Lower leg skin (tissue), 3 donors: ENCODE results near the gene MXD1.

ENCODE experiments used
- POLR2A ChIP-seq, 2 donors: fragments of 450-650 bp; IDR thresholded peaks; one replicate each; pipeline ENCODE4 v1.6.1; 2016 to 2017; ENCODE audit warnings: antibody characterized with exemption in 2 of 2, mild to moderate bottlenecking in 1 of 2, moderate library complexity in 1 of 2
- TF ChIP-seq, protein P1 (sequence below), 3 donors: fragments of 450-650 bp; IDR thresholded peaks; one replicate each; pipeline ENCODE4 v1.5.1; 2016; ENCODE audit warnings: antibody characterized with exemption in 3 of 3, mild to moderate bottlenecking in 3 of 3, moderate library complexity in 2 of 3

DNA sequence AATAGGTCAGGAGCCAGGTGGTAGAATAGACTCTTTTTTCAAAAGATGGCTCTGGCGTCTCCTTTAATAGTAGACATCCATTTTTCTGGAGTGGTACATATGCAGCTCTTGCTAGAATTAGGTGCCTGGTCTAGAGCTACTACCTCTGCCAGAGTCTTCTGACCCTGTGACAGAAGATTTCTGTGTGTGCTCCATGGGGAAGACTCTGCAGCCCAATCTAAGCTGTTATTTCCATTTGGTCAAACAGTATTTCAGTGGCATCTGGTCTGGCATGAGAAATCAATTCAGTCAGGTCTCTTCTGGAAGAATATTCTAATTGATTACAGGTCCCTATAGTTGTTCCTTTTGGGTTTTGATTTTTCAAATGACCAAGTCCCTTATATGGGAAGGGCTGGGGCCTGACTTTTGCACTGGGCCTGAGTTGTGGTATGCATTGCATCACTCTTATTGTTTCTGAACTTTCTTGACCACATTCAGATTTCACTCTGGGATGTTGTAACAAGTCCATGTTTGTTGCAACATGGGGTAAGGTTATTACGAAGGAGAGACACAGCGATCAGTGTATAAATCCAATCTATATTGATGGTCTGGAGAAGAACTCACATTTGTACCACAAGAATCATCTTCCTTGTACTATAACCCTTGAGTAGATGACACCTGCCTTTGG lies 12.1 kb downstream of the MXD1 start:
- TF ChIP-seq, protein P1, sequence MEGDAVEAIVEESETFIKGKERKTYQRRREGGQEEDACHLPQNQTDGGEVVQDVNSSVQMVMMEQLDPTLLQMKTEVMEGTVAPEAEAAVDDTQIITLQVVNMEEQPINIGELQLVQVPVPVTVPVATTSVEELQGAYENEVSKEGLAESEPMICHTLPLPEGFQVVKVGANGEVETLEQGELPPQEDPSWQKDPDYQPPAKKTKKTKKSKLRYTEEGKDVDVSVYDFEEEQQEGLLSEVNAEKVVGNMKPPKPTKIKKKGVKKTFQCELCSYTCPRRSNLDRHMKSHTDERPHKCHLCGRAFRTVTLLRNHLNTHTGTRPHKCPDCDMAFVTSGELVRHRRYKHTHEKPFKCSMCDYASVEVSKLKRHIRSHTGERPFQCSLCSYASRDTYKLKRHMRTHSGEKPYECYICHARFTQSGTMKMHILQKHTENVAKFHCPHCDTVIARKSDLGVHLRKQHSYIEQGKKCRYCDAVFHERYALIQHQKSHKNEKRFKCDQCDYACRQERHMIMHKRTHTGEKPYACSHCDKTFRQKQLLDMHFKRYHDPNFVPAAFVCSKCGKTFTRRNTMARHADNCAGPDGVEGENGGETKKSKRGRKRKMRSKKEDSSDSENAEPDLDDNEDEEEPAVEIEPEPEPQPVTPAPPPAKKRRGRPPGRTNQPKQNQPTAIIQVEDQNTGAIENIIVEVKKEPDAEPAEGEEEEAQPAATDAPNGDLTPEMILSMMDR (IDR thresholded peaks at IDR 0.05), result no peak
- TF ChIP-seq POLR2A (IDR thresholded peaks at IDR 0.05), result no peak
